Skeletal muscle tissue (tissue), 4 donors: ENCODE results near the gene CTBS. TPM values are rescaled to one million over a fixed set of nuclear protein-coding genes. Genes with fewer than 3 reads are reported as not detected.

Experiments
- H3K27ac ChIP-seq: one replicate; pipeline ENCODE4 v1.7.0; 2013; ENCODE audit warnings: mild to moderate bottlenecking, low read depth, low read length, inconsistent platforms
- H3K27me3 ChIP-seq, 3 donors: one replicate each; pipeline ENCODE4 v1.7.0; 2013; ENCODE audit warnings: low read length in 3 of 3; ENCODE audit not compliant: control insufficient read depth in 3 of 3, insufficient read depth in 3 of 3
- H3K36me3 ChIP-seq, 3 donors: one replicate each; pipeline ENCODE4 v1.7.0; 2013; ENCODE audit warnings: low read length in 3 of 3; ENCODE audit not compliant: control insufficient read depth in 3 of 3, insufficient read depth in 3 of 3
- H3K4me1 ChIP-seq, 3 donors: one replicate each; pipeline ENCODE4 v1.7.0; 2013; ENCODE audit warnings: low read length in 3 of 3, mild to moderate bottlenecking in 3 of 3; ENCODE audit not compliant: control insufficient read depth in 3 of 3, insufficient read depth in 3 of 3
- H3K4me3 ChIP-seq, 3 donors: one replicate each; pipeline ENCODE4 v1.7.0; 2013; ENCODE audit warnings: low read length in 3 of 3
- H3K9ac ChIP-seq, 3 donors: one replicate each; pipeline ENCODE4 v1.7.0; 2013; ENCODE audit warnings: low read length in 3 of 3, mild to moderate bottlenecking in 3 of 3, moderate library complexity in 2 of 3, low read depth in 1 of 3
- H3K9me3 ChIP-seq, 3 donors: one replicate each; pipeline ENCODE4 v1.7.0; 2013; ENCODE audit warnings: low read length in 3 of 3; ENCODE audit not compliant: control insufficient read depth in 3 of 3
- total RNA-seq: library from RNA; depleted of rRNA; stranded (reverse); fragments of >200 nt; gene quantifications from one replicate; pipeline ENCODE4 v1.2.3, GENCODE V29; 2014
- donor health status: Osteomylitis.

The CTBS gene
- total RNA-seq, 1 donor from 2014 or later = 2.6 TPM

DNA sequence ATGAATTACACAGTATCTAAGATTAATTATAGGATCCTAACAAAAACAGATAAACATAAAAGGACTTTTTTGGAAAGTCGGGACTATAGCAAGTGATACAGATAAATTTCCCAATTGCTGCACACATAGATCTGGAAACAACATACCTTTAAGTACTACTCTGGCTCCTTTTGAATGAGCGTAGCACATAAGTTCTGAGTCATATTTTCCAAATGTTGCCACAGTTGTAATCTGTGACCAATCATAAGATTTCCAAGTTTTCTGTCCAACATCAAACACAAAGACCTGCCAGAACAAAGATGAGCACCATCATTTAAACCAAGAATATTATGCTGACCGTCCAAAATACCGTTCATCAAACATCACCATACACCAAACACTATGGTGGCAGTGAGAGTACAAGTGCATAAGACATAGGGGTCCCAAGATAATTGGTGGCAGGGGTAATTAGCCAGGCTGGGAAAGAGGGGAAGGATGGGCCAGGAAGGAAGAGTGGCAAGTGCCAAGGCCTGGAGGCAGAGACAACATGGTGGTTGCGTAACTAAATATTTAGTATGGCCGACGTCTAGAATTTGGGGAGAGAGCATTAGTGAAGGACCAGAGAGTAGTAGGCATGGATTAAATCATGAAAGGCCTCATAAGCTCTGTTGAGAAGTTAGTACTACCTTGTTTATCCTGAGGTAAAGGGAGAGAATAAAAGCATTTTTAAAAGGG lies 3.6 kb downstream of the CTBS start:
- peaks cover 0 to 8% (median 3%) of the 10 kb centered on the region in 3 donors for H3K36me3 ChIP-seq
- H3K4me3 ChIP-seq = no peak overlapping the region
- no peaks in the 10 kb centered on the region for H3K27me3 ChIP-seq
- no peak overlapping the region for H3K27ac ChIP-seq
- H3K9ac ChIP-seq = no peak overlapping the region
- no peaks in the 10 kb centered on the region for H3K9me3 ChIP-seq
- peaks cover 3 to 15% (median 6%) of the 10 kb centered on the region in 3 donors for H3K4me1 ChIP-seq

DNA sequence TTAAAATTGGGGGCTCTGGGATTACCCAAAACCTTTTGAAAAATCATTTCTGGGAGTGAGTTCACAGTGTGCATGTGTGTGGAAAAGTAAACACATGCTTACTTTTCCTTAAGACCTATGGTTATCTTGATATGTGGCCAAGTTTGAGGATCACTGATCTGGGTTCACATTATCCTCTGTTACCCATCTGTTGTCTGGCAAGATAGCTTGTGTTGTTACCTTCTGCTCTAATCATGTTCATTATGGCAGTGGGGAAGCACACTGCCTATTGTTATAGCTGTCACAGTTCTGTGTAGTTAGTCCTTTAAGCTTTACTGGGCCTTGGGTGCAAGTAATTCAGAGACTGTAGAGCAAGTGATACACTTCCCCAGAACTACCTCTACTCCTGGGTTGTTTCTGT lies 5.0 kb downstream of the CTBS start:
- Histone ChIP-seq H3K4me1 (peaks cover 3 to 10% (median 6%) of the 10 kb centered on the region in 3 donors), H3K27ac (no peak overlapping the region), H3K4me3 (no peak overlapping the region), H3K9ac (no peak overlapping the region), H3K27me3 (no peaks in the 10 kb centered on the region), H3K9me3 (no peaks in the 10 kb centered on the region), H3K36me3 (peaks cover 0 to 11% (median 3%) of the 10 kb centered on the region in 3 donors)

DNA sequence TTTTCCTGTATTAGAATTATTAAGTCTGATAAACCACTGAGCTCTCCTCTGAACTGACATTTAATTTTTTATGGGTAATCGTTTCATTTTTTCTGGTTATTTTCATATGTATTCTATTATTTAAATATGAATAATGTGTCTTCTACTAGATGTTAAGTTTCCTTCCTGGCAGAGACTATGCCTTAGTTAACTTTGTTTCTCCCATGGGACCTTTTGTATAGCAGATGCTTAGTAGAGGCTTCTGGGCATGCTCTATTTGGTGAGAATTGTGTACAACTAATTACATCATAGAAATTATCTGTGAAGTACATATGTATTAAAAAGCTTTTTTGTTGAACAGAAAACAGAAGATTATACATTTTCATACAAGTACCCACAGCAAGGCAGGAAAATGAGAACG lies 23.4 kb downstream of the CTBS start:
- Histone ChIP-seq H3K9ac (no peak overlapping the region), H3K27me3 (no peaks in the 10 kb centered on the region), H3K4me3 (no peak overlapping the region), H3K36me3 (peaks cover 0 to 5% (median 0%) of the 10 kb centered on the region in 3 donors), H3K9me3 (no peaks in the 10 kb centered on the region), H3K27ac (no peak overlapping the region), H3K4me1 (no peaks in the 10 kb centered on the region)

DNA sequence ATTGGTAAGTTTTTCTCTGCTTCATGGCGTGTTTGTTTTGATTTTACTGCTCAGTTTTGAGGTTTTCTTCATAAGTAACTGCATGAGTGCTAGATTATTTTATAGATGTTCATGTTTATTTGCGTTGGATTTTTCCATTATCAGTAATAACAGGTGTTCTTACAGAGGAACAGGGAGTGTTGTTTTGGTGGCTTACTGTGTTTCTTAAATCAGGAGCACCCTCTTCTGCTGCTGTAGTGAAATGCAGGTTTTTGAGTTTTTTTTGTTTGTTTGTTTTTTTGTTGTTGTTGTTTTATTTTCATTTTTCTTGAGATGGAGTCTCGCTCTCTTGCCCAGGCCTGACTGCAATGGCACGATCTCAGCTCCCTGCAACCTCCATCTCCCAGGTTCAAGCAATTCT lies 32.6 kb downstream of the CTBS start:
- H3K9me3 ChIP-seq = no peaks in the 10 kb centered on the region
- H3K36me3 ChIP-seq = peaks cover 0 to 2% (median 0%) of the 10 kb centered on the region in 3 donors
- H3K9ac ChIP-seq = no peak overlapping the region
- H3K27ac ChIP-seq = no peak overlapping the region
- no peaks in the 10 kb centered on the region for H3K4me1 ChIP-seq
- H3K27me3 ChIP-seq = no peaks in the 10 kb centered on the region
- no peak overlapping the region for H3K4me3 ChIP-seq

DNA sequence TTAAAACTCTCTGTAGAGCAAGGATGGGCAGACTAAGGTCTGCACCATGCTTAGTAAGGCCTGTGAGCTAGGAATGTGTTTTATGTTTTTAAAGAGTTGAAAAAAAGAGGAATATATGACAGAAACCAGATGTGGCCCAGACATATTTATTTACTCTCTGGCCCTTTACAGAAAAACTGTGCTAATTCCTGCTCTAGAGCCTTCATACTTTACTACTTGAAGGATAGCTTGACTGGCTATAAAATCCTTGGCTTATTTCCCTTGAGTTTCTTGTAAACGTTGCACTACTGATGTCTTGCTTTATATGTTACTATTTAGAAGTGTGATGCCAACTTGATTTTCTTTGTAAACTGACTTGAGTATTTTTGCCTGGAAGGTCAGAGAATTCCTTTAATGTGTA lies 33.5 kb downstream of the CTBS start:
- Histone ChIP-seq H3K36me3 (peaks cover 0 to 2% (median 0%) of the 10 kb centered on the region in 3 donors), H3K27ac (no peak overlapping the region), H3K4me3 (no peak overlapping the region), H3K27me3 (no peaks in the 10 kb centered on the region), H3K9me3 (no peaks in the 10 kb centered on the region), H3K4me1 (no peaks in the 10 kb centered on the region), H3K9ac (no peak overlapping the region)

DNA sequence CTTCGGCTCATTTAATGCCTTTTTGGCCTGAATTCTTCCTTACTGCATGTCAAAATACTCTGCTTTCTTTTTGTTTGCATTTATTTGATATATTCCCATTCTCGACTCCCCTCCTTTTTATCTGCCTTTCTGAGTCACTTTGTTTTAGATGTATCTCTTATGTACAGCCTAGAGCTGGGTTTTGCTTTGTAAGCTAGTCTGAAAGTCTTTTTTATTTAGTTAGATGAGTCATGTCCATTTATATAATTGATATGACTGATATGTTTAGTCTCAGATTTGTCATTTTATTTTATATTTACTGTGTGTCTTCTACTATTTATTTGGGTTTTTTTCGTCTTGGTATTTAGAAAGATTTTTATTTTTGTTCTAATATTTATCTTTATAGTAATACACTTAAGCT lies 34.3 kb downstream of the CTBS start:
- Histone ChIP-seq H3K4me3 (no peak overlapping the region), H3K4me1 (no peaks in the 10 kb centered on the region), H3K36me3 (peaks cover 0 to 2% (median 0%) of the 10 kb centered on the region in 3 donors), H3K9ac (no peak overlapping the region), H3K27ac (no peak overlapping the region), H3K9me3 (no peaks in the 10 kb centered on the region), H3K27me3 (no peaks in the 10 kb centered on the region)

DNA sequence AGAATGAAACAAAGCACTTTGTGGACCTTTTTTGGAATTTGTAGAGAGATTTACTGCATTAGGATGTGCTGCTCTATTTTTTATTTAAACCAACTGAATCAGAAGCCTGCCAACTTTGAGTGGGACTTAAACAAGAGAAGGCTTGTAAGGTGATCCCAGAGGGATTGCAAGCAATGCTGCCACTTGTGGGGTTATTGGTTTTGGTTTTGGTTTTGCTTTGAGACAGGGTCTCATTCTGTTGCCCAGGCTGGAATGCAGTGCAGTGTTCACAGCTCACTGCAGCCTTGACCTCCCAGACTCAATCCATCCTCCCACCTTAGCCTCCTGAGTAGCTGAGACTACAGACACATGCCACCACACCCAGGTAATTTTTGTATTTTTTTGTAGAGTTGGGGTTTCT lies 35.6 kb downstream of the CTBS start:
- Histone ChIP-seq H3K27ac (no peak overlapping the region), H3K9me3 (no peaks in the 10 kb centered on the region), H3K36me3 (peaks cover 0 to 2% (median 0%) of the 10 kb centered on the region in 3 donors), H3K27me3 (no peaks in the 10 kb centered on the region), H3K4me1 (no peaks in the 10 kb centered on the region), H3K9ac (no peak overlapping the region), H3K4me3 (no peak overlapping the region)

DNA sequence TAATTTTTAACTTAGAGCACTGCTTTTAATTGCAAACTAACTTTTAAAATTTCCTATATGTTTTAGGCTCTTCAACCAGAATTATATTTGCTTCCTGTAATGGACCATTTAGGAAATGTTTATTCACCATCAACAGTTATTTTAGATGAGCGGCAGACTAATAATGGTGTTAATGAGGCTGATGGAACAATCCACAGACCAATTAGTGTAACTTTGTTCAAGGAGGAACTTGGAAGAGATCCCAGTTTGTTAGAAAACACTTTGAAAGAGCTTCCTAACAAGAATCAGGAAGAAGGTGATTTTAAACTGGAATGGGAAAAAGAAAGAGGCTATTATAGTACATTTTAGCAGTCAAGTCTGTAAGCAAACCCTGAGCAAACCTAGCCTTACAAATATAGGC lies 48.5 kb downstream of the CTBS start:
- Histone ChIP-seq H3K27me3 (no peaks in the 10 kb centered on the region), H3K36me3 (no peaks in the 10 kb centered on the region), H3K4me3 (no peak overlapping the region), H3K4me1 (peaks cover 0 to 3% (median 0%) of the 10 kb centered on the region in 3 donors), H3K9me3 (no peaks in the 10 kb centered on the region), H3K9ac (no peak overlapping the region), H3K27ac (no peak overlapping the region)

DNA sequence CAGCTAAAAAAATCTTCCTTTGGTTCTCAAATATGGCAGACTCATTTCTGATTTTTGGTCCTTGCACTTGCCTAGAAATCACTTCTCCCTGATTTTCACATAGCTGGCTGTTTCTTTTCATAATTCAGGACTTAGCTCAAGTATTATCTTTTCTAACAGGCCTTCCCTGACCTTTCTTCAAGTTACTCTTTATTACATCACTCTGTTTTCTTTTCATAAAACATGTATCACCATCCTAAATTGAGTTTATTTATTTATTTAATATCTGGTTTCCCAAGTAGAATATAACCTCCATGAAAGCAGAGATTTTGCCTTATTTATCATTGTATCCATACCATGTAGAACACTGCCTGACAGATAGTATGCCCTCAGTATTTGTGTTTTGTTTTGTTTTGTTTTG lies 49.6 kb downstream of the CTBS start:
- no peak overlapping the region for H3K9ac ChIP-seq
- no peaks in the 10 kb centered on the region for H3K36me3 ChIP-seq

DNA sequence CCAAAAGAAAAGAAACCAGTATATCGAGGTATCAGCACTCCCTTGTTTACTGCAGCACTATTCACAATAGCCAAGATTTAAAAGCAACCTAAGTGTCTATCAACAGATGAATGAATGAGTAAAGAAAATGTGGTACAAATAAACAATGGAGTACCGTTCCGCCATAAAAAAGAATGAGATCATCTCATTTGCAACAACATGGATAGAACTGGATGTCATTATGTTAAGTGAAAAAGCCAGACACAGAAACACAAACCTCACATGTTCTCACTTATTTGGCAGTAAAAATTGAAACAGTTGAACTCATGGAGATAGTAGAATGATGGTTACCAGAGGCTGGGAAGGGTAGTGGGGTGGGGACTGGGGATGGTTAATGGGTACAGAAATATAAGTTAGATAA lies 63.6 kb downstream of the CTBS start:
- Histone ChIP-seq H3K4me1 (peaks cover 0 to 4% (median 0%) of the 10 kb centered on the region in 3 donors), H3K36me3 (no peaks in the 10 kb centered on the region), H3K27ac (no peak overlapping the region), H3K4me3 (no peak overlapping the region), H3K9me3 (no peaks in the 10 kb centered on the region), H3K9ac (no peak overlapping the region), H3K27me3 (no peaks in the 10 kb centered on the region)

More for the DNA sequence above, 49.6 kb downstream of the CTBS start:
- H3K9me3 ChIP-seq = no peaks in the 10 kb centered on the region
- H3K4me1 ChIP-seq = peaks cover 0 to 3% (median 0%) of the 10 kb centered on the region in 3 donors
- no peak overlapping the region for H3K27ac ChIP-seq
- no peak overlapping the region for H3K4me3 ChIP-seq
- no peaks in the 10 kb centered on the region for H3K27me3 ChIP-seq
